Neuronal stem cell (in vitro differentiated cells): Measurements from ENCODE around the gene LYSMD2.
A peak's percentile ranks its signal among the peaks of the same experiment; 100 is the strongest.

ENCODE experiments used
- DNase-seq: peaks from one replicate; pipeline ENCODE4 v3.0.0-alpha.2; 2013; ENCODE audit warnings: low spot score
- H2AFZ ChIP-seq: one replicate; pipeline ENCODE4 v1.6.1; 2013; ENCODE audit warnings: mild to moderate bottlenecking, low read length, inconsistent platforms
- H2AK5ac ChIP-seq: 2 replicates; pipeline ENCODE4 v1.6.1; 2013; ENCODE audit warnings: low read depth, mild to moderate bottlenecking, inconsistent platforms, low read length, moderate library complexity, mixed read lengths
- H2BK120ac ChIP-seq: 2 replicates; pipeline ENCODE4 v1.6.1; 2013; ENCODE audit warnings: low read depth, mild to moderate bottlenecking, inconsistent platforms, low read length, moderate library complexity, mixed read lengths
- H2BK12ac ChIP-seq: one replicate; pipeline ENCODE4 v1.6.1; 2013; ENCODE audit warnings: low read length, inconsistent platforms
- H2BK15ac ChIP-seq: 2 replicates; pipeline ENCODE4 v1.6.1; 2013; ENCODE audit warnings: mild to moderate bottlenecking, low read length, inconsistent platforms, mixed read lengths
- H2BK5ac ChIP-seq: one replicate; pipeline ENCODE4 v1.6.1; 2013; ENCODE audit warnings: inconsistent platforms, mild to moderate bottlenecking, low read length, moderate library complexity
- H3K14ac ChIP-seq: one replicate; pipeline ENCODE4 v1.6.1; 2013; ENCODE audit warnings: low read length, inconsistent platforms
- H3K18ac ChIP-seq: 2 replicates; pipeline ENCODE4 v1.6.1; 2013; ENCODE audit warnings: low read length, inconsistent platforms
- H3K23ac ChIP-seq: 2 replicates; pipeline ENCODE4 v1.6.1; 2013; ENCODE audit warnings: low read depth, mild to moderate bottlenecking, mixed read lengths, low read length, inconsistent platforms; ENCODE audit not compliant: poor library complexity
- H3K27ac ChIP-seq: replicated peaks from 3 replicates; pipeline ENCODE4 v1.5.1; 2013; ENCODE audit warnings: low read length, inconsistent platforms
- H3K27me3 ChIP-seq, 3 experiments: 2 replicates each; pipeline ENCODE4 v1.6.1; 2013; ENCODE audit warnings: low read length in 3 of 3, mild to moderate bottlenecking in 2 of 3, inconsistent platforms in 1 of 3, low read depth in 1 of 3, mixed read lengths in 1 of 3, moderate library complexity in 1 of 3; ENCODE audit not compliant: control insufficient read depth in 3 of 3, insufficient read depth in 3 of 3
- H3K36me3 ChIP-seq, 2 donors: replicated peaks in 1 of 2; 2 replicates each; pipeline ENCODE4 v1.6.1; 2013; ENCODE audit warnings: low read length in 2 of 2; ENCODE audit not compliant: control insufficient read depth in 2 of 2, insufficient read depth in 2 of 2
- H3K4ac ChIP-seq: 2 replicates; pipeline ENCODE4 v1.6.1; 2013; ENCODE audit warnings: inconsistent platforms, mild to moderate bottlenecking, low read length, moderate library complexity
- H3K4me1 ChIP-seq, 2 donors: 1 replicate in 1 of 2; 2 replicates in 1 of 2; pipeline ENCODE4 v1.6.1; 2013; ENCODE audit warnings: low read length in 2 of 2, low read depth in 1 of 2; ENCODE audit not compliant: control insufficient read depth in 2 of 2, insufficient read depth in 1 of 2
- H3K4me2 ChIP-seq: one replicate; pipeline ENCODE4 v1.6.1; 2013; ENCODE audit warnings: mild to moderate bottlenecking, low read length, inconsistent platforms; ENCODE audit not compliant: insufficient read depth, poor library complexity, severe bottlenecking
- H3K4me3 ChIP-seq, 2 donors: 2 replicates each; pipeline ENCODE4 v1.5.1; 2013; ENCODE audit warnings: low read length in 2 of 2, mild to moderate bottlenecking in 2 of 2, inconsistent platforms in 1 of 2, moderate library complexity in 1 of 2
- H3K79me1 ChIP-seq: one replicate; pipeline ENCODE4 v1.6.1; 2013; ENCODE audit warnings: low read depth, mild to moderate bottlenecking, inconsistent platforms, low read length, moderate library complexity
- H3K9ac ChIP-seq: one replicate; pipeline ENCODE4 v1.6.1; 2013; ENCODE audit warnings: mild to moderate bottlenecking, low read depth, low read length, inconsistent platforms; ENCODE audit not compliant: poor library complexity
- H3K9me3 ChIP-seq, 2 donors: replicated peaks in 1 of 2; 2 replicates each; pipeline versions ENCODE3 to v1.6.1; 2013; ENCODE audit warnings: low read length in 2 of 2, mild to moderate bottlenecking in 2 of 2, inconsistent platforms in 1 of 2, low read depth in 1 of 2, mixed read lengths in 1 of 2, moderate library complexity in 1 of 2; ENCODE audit not compliant: control insufficient read depth in 2 of 2, insufficient read depth in 1 of 2
- H4K8ac ChIP-seq: one replicate; pipeline ENCODE4 v1.6.1; 2013; ENCODE audit warnings: low read depth, mild to moderate bottlenecking, inconsistent platforms, low read length, moderate library complexity
- H4K91ac ChIP-seq: one replicate; pipeline ENCODE4 v1.6.1; 2013; ENCODE audit warnings: low read length, low read depth, mild to moderate bottlenecking, inconsistent platforms; ENCODE audit not compliant: poor library complexity
- WGBS, 2 donors: extraction: QIAGEN DNeasy Blood & Tissue Kit; methylation state at CpG; one replicate each; pipeline ENCODE4 v1.1.7; 2013; ENCODE audit warnings: missing lambda C conversion rate in 2 of 2, mixed read lengths in 1 of 2; ENCODE audit not compliant: insufficient read length in 2 of 2, insufficient replicate concordance in 1 of 2; ENCODE audit errors: extremely low coverage in 2 of 2; 5-methylcytosine and 5-hydroxymethylcytosine counted together

LYSMD2 gene

DNA sequence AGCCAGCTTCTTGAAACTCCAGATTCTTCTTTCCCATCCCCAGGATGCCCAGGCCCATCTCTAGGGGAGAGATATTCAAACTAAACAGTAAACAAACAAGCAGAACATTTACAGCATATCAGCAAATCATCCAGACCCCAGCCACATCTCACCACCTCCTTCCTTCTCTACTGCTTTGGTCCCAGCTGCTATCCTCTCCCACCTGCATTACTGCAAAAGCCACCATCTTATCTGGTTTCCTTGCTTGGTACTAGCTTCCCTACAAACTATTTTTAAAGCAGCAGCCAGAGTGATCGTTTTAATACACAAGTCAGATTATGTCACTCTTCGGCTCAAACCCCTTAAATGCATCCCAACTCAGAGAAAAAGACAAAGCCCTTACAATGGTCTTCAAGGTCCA lies 4.8 kb downstream of the LYSMD2 start:
- Histone ChIP-seq H4K91ac (no peak overlapping the region), H3K9me3 (no peaks in the 10 kb centered on the region), H3K9ac (no peak overlapping the region), H3K36me3 (no peaks in the 10 kb centered on the region), H3K27ac (no peak overlapping the region), H2AK5ac (no peak overlapping the region), H3K4me3 (no peak overlapping the region), H3K4me2 (no peak overlapping the region), H2BK5ac (no peak overlapping the region), H4K8ac (no peak overlapping the region), H3K4me1 (peaks cover 0 to 8% of the 10 kb centered on the region in 2 donors), H2AFZ (no peak overlapping the region), H3K23ac (no peak overlapping the region), H2BK120ac (no peak overlapping the region), H3K14ac (no peak overlapping the region), H3K27me3 (peaks cover 3 to 36% (median 19%) of the 10 kb centered on the region in 3 experiments), H3K79me1 (no peaks in the 10 kb centered on the region), H3K18ac (no peak overlapping the region), H3K4ac (no peak overlapping the region), H2BK15ac (no peak overlapping the region), H2BK12ac (no peak overlapping the region)
- no CpG with 5 or more reads among the region's 2 CpGs for WGBS, 2 donors
- DNase-seq = no peak

DNA sequence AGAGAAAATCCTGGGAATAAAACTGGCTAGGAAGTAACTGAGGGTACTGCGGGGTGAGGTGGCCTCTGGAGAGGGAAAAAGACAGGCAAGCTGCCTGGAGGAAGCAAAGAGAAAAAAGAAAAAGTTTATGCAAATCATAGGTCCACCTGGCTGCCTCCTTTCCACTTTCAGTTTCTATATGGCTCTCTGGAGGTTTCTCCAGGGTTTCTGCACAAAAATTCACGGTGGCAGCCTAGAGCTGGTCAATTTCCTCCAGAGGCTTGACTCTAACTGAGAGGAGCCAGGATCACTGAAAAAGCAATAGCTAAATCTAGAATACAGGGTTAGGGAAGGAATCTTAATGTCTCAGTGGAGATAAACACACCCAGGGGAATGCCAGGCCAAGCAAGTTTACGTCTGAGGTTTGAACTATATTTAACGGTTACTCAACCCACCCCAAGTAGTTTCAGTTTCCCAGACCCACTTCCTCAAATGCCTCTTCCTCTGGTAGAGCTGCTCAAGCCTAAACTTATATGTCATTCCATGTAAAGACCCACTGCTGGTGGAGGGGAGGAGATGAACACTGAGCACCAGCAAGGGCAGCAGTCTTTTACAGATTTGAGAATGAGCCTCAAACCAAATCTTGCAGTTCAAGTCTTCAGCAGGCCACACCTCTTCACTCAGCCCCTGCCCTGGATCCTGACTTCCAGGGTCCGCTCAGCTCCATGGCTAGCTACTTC lies 5.7 kb downstream of the LYSMD2 start:
- Histone ChIP-seq H3K14ac (no peak overlapping the region), H3K27ac (no peak overlapping the region), H4K91ac (no peak overlapping the region), H3K4me3 (no peak overlapping the region), H2BK120ac (no peak overlapping the region), H3K4me2 (no peak overlapping the region), H2AK5ac (no peak overlapping the region), H3K36me3 (no peaks in the 10 kb centered on the region), H3K79me1 (no peaks in the 10 kb centered on the region), H2BK12ac (no peak overlapping the region), H3K9ac (no peak overlapping the region), H4K8ac (no peak overlapping the region), H3K27me3 (peaks cover 0 to 33% (median 10%) of the 10 kb centered on the region in 3 experiments), H2AFZ (no peak overlapping the region), H2BK15ac (no peak overlapping the region), H3K9me3 (no peaks in the 10 kb centered on the region), H3K23ac (no peak overlapping the region), H2BK5ac (no peak overlapping the region), H3K18ac (no peak overlapping the region), H3K4ac (no peak overlapping the region), H3K4me1 (peaks cover 1 to 14% of the 10 kb centered on the region in 2 donors)
- DNase-seq = no peak
- WGBS, 2 donors = no CpG with 5 or more reads among the region's 5 CpGs

DNA sequence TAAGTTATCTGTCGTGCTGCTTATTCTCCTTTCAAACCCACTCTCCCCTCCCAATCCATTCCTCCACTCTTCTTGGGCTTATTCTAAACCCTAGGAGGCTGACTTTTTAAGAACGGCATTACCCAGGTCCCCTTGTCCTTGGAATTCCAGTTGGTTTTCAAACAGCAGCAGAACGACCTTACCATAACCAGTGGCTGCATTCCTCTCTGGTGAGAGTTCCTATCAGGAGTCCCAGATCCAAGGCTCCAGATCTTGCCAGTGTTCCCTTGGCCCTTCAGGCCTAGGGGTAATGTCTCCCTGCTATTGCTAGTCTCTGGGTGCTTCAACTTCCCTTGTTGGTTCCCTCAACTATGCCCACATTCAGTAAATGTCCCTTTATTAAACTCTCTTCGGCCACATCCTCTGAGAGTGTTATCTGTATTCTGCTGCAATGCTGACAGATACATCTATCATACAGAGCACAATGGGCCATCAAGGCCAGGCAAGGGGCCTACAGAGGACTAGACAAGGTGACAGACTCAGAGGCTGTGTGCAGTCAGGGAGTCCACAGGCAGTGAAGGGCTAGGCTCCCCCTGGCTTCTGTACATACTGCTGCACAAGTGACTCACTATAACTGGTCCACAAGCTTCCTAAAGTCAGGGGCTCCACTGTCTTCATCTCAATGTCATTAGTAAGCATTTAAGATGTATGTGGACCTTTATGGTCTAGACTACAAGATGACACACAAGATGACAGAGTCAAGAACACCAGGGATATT lies 10.1 kb downstream of the LYSMD2 start:
- H2AK5ac ChIP-seq = no peak overlapping the region
- no peak overlapping the region for H3K14ac ChIP-seq
- no peak overlapping the region for H2BK5ac ChIP-seq
- no peak overlapping the region for H3K27ac ChIP-seq
- no peak overlapping the region for H2AFZ ChIP-seq
- no peak overlapping the region for H3K23ac ChIP-seq
- H2BK15ac ChIP-seq = no peak overlapping the region
- WGBS, 2 donors = no CpG with 5 or more reads among the region's 4 CpGs
- H3K4me2 ChIP-seq = no peak overlapping the region
- peaks cover 0 to 4% (median 0%) of the 10 kb centered on the region in 3 experiments for H3K27me3 ChIP-seq
- H4K8ac ChIP-seq = no peak overlapping the region
- no peak overlapping the region for H4K91ac ChIP-seq
- H3K36me3 ChIP-seq = no peaks in the 10 kb centered on the region
- no peak for DNase-seq
- no peaks in the 10 kb centered on the region for H3K79me1 ChIP-seq
- H3K9me3 ChIP-seq = no peaks in the 10 kb centered on the region
- H2BK12ac ChIP-seq = no peak overlapping the region
- no peak overlapping the region for H3K4ac ChIP-seq
- no peak overlapping the region for H3K4me3 ChIP-seq
- H3K4me1 ChIP-seq = peaks cover 2 to 19% of the 10 kb centered on the region in 2 donors
- H2BK120ac ChIP-seq = no peak overlapping the region
- H3K9ac ChIP-seq = no peak overlapping the region
- no peak overlapping the region for H3K18ac ChIP-seq

DNA sequence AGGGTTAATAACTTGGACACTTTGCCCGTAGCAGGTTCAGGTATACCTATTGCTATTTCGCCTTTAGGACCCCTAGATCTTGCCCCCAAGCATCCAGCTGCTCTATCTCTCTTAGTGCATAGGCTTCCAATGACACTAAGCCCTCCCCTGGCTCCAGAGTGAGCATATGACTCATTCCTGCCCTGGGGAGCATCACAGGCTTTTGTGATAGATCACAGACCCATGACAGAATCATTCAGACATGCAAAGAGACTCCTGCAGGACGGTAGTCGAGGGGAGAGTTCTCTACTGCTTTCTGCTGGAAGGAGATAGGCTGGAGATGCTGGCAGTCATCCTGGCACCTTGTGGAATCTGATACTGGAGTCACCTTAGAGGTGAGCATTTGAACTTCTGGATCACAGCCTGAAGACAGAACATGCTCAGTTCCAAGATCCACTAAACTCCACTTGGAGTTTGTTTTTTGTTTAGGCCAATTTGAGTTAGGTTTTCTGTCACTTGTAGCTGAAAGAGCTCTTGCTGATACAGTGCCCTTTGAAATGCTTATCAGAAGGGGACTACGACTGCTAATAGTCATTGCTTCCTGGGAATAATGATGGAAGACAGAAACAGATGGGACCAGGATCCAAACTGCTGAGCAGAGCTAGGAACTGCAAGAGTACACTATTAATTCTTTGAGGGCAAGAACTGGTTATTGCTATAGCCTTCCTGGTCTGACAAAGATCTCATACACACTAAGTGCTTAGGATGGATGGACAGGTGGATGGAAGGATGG lies 11.0 kb downstream of the LYSMD2 start:
- Histone ChIP-seq H3K27ac (no peak overlapping the region), H3K79me1 (no peaks in the 10 kb centered on the region), H4K91ac (no peak overlapping the region), H3K27me3 (no peaks in the 10 kb centered on the region), H3K4me2 (no peak overlapping the region), H3K9me3 (no peaks in the 10 kb centered on the region), H4K8ac (no peak overlapping the region), H2AK5ac (no peak overlapping the region), H3K4ac (no peak overlapping the region), H3K4me3 (no peak overlapping the region), H2BK12ac (no peak overlapping the region), H2BK5ac (no peak overlapping the region), H3K36me3 (no peaks in the 10 kb centered on the region), H3K23ac (no peak overlapping the region), H2BK15ac (no peak overlapping the region), H2AFZ (no peak overlapping the region), H3K14ac (no peak overlapping the region), H2BK120ac (no peak overlapping the region), H3K9ac (no peak overlapping the region), H3K4me1 (peaks cover 2 to 25% of the 10 kb centered on the region in 2 donors), H3K18ac (no peak overlapping the region)
- no CpG with 5 or more reads among the region's 5 CpGs for WGBS, 2 donors
- peak; percentile 46 for DNase-seq
